Neural crest cell (in vitro differentiated cells): ENCODE measurements around the gene KRTAP10-6. TPM values are rescaled to one million over a fixed set of nuclear protein-coding genes. Genes with fewer than 3 reads are reported as not detected.
"Not testable (repeated sequence)": the region's sequence is repeated elsewhere in the genome, so short reads cannot be mapped to it uniquely, and the experiment has no call there.

Source experiments
- DNase-seq: peaks from one replicate; pipeline ENCODE4 v3.0.0; 2021; ENCODE audit warnings: low read depth, mixed read lengths, low spot score
- H3K27ac Mint-ChIP-seq: one replicate; pipeline ENCODE4 v1.8.0; 2021; ENCODE audit warnings: mild to moderate bottlenecking, mixed read lengths; ENCODE audit not compliant: unreplicated experiment
- H3K27me3 Mint-ChIP-seq: 2 replicates; pipeline ENCODE4 v1.8.0; 2021; ENCODE audit warnings: low read depth, mild to moderate bottlenecking, mixed read lengths
- H3K36me3 Mint-ChIP-seq: 2 replicates; pipeline ENCODE4 v1.8.0; 2021; ENCODE audit warnings: low read depth, mild to moderate bottlenecking, mixed read lengths
- H3K4me1 Mint-ChIP-seq: 2 replicates; pipeline ENCODE4 v1.8.0; 2021; ENCODE audit warnings: mixed read lengths
- H3K4me3 Mint-ChIP-seq: one replicate; pipeline ENCODE4 v1.8.0; 2021; ENCODE audit warnings: mild to moderate bottlenecking, mixed read lengths
- H3K9me3 Mint-ChIP-seq: 2 replicates; pipeline ENCODE4 v1.8.0; 2021; ENCODE audit warnings: mixed read lengths
- CTCF ChIP-seq: fragments of 200-600 bp; sonication (generic); conservative IDR thresholded peaks from 2 replicates; pipeline ENCODE4 v1.5.0; 2021; ENCODE audit warnings: antibody characterized with exemption, mild to moderate bottlenecking
- total RNA-seq: library from RNA; stranded (reverse); gene quantifications from 2 replicates; pipeline ENCODE4 v1.2.1, GENCODE V29; 2021

KRTAP10-6 gene
- total RNA-seq, 1 donor from 2014 or later: not detected

- DNase-seq: no peak
- no peaks in the 10 kb centered on the region for H3K4me1 Mint-ChIP-seq
- no peak overlapping the region for H3K4me3 Mint-ChIP-seq
- no peak overlapping the region for H3K27ac Mint-ChIP-seq
- H3K27me3 Mint-ChIP-seq: peaks cover 14% of the 10 kb centered on the region
- TF ChIP-seq CTCF: no peak
- H3K9me3 Mint-ChIP-seq: peaks cover 4% of the 10 kb centered on the region
- H3K36me3 Mint-ChIP-seq: no peaks in the 10 kb centered on the region
These were observed 27.3 kb downstream of the KRTAP10-6 start for GRCh38 chr21:44564886-44565598.

DNA sequence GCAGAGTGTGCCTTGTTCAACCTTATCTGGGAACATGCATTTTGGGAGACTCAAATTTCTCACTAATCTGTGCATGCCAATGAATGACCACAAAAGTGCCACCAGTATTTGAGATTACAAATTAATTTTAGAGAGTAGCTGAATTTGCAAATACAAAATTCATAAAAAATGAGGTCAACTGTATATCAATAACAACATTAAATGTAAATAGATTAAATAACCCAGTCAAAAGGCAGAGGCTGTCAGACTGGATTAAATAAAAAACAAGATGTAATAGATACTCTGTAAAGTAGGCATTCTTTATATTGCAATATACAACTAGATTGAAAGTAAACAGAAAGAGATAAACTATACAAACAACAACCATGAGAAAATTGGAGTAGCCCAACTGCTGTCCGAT, 28.2 kb downstream of the KRTAP10-6 start:
- no peak for DNase-seq
- TF ChIP-seq CTCF: no peak
- no peaks in the 10 kb centered on the region for H3K4me1 Mint-ChIP-seq

GRCh38 chr21:44558695-44559094, 33.6 kb downstream of the KRTAP10-6 start, which contains the start of gene KRTAP10-3:
Gene KRTAP10-3 (minus strand): TSS chr21:44558795. CDS start chr21:44558715, 80 bp downstream.
- Mint-ChIP-seq H3K9me3 (peaks cover 4% of the 10 kb centered on the region), H3K36me3 (no peaks in the 10 kb centered on the region), H3K4me3 (no peak within 1 kb of the TSS), H3K27me3 (peaks cover 10% of the 10 kb centered on the region), H3K27ac (no peak within 1 kb of the TSS), H3K4me1 (no peaks in the 10 kb centered on the region)
- no peak for TF ChIP-seq CTCF
- DNase-seq: no peak

More for the DNA sequence above, 28.2 kb downstream of the KRTAP10-6 start:
- peaks cover 4% of the 10 kb centered on the region for H3K9me3 Mint-ChIP-seq
- H3K4me3 Mint-ChIP-seq: no peak overlapping the region
- peaks cover 14% of the 10 kb centered on the region for H3K27me3 Mint-ChIP-seq
- no peaks in the 10 kb centered on the region for H3K36me3 Mint-ChIP-seq
- H3K27ac Mint-ChIP-seq: no peak overlapping the region

DNA sequence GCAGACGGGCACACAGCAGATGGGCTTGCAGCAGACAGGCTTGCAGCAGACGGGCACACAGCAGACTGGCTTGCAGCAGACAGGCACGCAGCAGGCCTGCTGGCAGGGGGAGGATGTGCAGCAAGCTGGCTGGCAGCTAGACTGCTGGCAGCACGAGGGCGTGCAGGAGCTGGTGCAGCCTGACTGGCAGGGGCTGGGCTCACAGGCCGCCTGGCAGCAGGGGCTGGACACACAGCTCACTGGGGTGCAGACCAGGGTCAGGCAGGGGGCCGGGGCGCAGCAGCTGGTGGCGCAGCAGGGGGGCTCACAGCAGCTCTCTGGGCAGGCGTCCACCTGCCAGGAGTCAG, 34.0 kb downstream of the KRTAP10-6 start:
- not testable (repeated sequence) for H3K27me3 Mint-ChIP-seq, H3K4me1 Mint-ChIP-seq, H3K36me3 Mint-ChIP-seq, H3K4me3 Mint-ChIP-seq, H3K27ac Mint-ChIP-seq, DNase-seq, H3K9me3 Mint-ChIP-seq

- TF ChIP-seq CTCF: no peak
- Mint-ChIP-seq H3K4me1 (no peaks in the 10 kb centered on the region), H3K4me3 (no peak overlapping the region), H3K9me3 (peaks cover 4% of the 10 kb centered on the region), H3K36me3 (no peaks in the 10 kb centered on the region), H3K27me3 (peaks cover 8% of the 10 kb centered on the region), H3K27ac (no peak overlapping the region)
- DNase-seq: no peak
These were observed 34.6 kb downstream of the KRTAP10-6 start for GRCh38 chr21:44557491-44558328.

GRCh38 chr21:44556879-44557278, 35.4 kb downstream of the KRTAP10-6 start:
- TF ChIP-seq CTCF: no peak
- Mint-ChIP-seq H3K4me1 (no peaks in the 10 kb centered on the region), H3K27me3 (peaks cover 5% of the 10 kb centered on the region), H3K27ac (no peak overlapping the region), H3K36me3 (no peaks in the 10 kb centered on the region), H3K4me3 (no peak overlapping the region), H3K9me3 (peaks cover 4% of the 10 kb centered on the region)
- DNase-seq: no peak
